MG63 (cell line): Measurements from ENCODE around the gene SMIM28. TPM values are rescaled to one million over a fixed set of nuclear protein-coding genes. Genes with fewer than 3 reads are reported as not detected.

Experiments used
- DNase-seq: peaks from one replicate; pipeline ENCODE4 v3.0.0-alpha.2; 2020
- H3K27me3 ChIP-seq: fragments of 250-450 bp; sonication (Bioruptor Pico); 2 replicates; pipeline ENCODE4 v1.5.1; 2020; ENCODE audit warnings: mild to moderate bottlenecking, moderate library complexity
- H3K36me3 ChIP-seq: fragments of 250-450 bp; sonication (Bioruptor Pico); 2 replicates; pipeline ENCODE4 v1.5.1; 2020; ENCODE audit warnings: mild to moderate bottlenecking, moderate library complexity
- H3K4me3 ChIP-seq: fragments of 250-450 bp; sonication (Bioruptor Pico); 2 replicates; pipeline ENCODE4 v1.5.1; 2020; ENCODE audit warnings: mild to moderate bottlenecking, moderate library complexity
- H3K9me3 ChIP-seq: fragments of 250-450 bp; sonication (Bioruptor Pico); 2 replicates; pipeline ENCODE4 v1.5.1; 2020; ENCODE audit warnings: mild to moderate bottlenecking, moderate library complexity
- total RNA-seq: library from RNA; depleted of rRNA; stranded (reverse); fragments of >200 nt; shearing (Covaris generic); gene quantifications from 2 replicates; pipeline ENCODE4 v1.2.3, GENCODE V29; 2014; ENCODE audit warnings: low replicate concordance

SMIM28 gene
- total RNA-seq, 1 experiment from 2014 or later, result not detected

DNA sequence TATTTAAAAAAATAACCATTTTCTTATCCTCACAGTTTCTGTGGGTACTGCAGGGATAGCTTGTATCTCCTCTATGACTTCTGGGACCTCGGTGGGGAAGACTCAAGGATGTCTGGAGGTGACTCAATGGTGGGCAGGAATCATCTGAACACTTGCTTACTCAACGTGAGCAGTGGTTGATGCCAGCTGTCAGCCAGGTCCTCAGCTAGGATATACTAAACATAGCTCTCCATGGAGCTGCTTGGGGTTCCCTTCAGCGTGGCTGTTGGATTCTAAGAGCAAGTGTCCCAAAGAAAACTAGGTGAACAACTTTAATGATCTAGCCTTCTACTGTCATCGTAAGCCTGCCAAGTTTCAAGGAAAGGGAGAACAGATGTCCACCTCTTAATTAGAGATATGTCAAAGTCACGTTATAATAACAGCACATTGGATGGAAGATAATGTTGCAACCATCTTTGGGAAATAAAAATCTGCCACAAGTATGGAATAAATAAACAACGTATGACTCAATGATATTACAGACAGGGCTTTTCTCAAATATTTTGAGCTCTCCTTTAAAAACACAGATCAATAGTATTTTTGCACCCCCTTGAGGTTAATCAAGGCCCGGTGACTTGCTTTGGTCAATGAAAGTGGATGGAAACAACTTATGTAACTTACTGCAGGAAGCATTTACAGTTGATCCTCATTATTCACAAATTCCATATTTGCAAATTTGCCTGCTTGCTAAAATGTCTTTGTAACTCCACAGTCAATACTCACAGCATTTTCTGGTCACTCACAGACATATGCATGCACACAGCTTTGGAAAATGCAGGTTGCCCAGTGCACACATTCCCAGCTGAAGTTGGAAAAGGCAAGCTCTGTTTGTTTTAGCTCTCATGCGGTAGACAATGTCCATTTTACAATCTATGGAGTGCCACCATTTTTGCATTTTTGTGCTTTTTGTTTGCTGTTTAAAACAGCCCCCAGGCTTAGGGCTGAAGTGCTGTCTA, 19.7 kb downstream of the SMIM28 start:
- H3K27me3 ChIP-seq, result no peaks in the 10 kb centered on the region
- H3K9me3 ChIP-seq, result no peaks in the 10 kb centered on the region
- H3K36me3 ChIP-seq, result no peaks in the 10 kb centered on the region
- H3K4me3 ChIP-seq, result no peak overlapping the region
- DNase-seq, result peak; percentile 62

DNA sequence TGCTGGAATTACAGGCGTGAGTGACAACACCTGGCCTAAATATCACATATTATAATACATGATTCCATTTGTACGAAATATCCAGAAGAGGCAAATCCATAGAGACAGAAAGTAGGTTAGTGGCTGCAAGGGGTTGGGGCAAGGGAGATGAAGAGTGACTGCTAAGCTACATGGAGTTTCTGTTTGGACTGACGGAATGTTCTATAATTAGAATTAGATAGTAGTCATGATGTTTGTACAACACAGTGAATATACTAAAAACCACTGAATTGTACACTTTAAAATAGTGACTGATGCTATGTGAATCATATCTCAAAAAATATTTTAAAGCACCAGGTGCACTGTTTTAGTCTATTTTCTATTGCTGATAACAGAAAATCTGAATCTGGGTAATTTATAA, 22.6 kb downstream of the SMIM28 start:
- no peaks in the 10 kb centered on the region for H3K27me3 ChIP-seq
- H3K4me3 ChIP-seq, result no peak overlapping the region
- no peaks in the 10 kb centered on the region for H3K9me3 ChIP-seq
- no peak for DNase-seq
- peaks cover under 1% of the 10 kb centered on the region; the same call in 1 of the 2 replicates for H3K36me3 ChIP-seq

DNA sequence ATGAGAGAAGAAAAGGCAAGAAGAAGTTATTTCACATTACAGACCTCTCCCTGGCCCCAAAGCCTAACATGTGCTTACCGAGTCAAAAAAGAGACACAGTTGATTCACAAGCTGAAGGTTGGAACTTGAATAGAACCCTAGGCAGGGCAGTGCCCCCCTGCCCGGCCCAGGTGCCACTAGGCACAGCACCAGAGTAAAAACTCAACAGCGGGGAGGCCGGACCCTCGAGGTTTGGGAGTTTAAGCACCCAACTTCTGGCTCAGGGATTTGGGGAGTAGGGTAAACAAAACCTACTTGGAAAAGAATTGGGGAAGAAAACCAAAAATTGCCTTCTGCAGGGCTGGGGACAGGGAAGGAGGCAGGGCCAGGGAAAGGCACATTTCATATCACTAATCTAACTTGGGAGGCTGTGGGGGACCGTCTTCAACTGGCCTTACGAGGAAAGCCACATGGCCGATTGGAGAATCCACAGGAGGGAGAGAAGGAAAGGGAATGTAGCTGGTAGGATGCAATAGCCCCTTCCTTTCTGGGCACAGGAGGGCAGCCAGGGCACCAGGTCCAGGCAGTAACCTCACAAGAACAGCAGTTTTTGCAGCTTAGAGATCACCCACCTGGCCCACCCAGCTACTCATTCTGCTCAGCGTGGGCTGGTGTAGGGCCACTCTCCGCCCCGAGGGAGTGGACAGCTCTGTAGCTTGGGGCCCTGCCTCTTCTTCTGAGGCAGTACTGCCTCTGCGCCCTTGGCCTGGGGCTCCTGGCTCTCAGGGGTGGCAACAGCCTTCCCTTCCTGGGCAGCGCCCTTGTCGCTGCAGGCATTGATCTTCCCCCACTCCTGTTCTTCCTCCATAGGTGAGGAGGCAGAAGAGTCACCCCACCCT, 24.5 kb downstream of the SMIM28 start:
- Histone ChIP-seq H3K9me3 (no peaks in the 10 kb centered on the region), H3K27me3 (no peaks in the 10 kb centered on the region), H3K36me3 (peaks cover 19% of the 10 kb centered on the region), H3K4me3 (no peak overlapping the region)
- no peak for DNase-seq

DNA sequence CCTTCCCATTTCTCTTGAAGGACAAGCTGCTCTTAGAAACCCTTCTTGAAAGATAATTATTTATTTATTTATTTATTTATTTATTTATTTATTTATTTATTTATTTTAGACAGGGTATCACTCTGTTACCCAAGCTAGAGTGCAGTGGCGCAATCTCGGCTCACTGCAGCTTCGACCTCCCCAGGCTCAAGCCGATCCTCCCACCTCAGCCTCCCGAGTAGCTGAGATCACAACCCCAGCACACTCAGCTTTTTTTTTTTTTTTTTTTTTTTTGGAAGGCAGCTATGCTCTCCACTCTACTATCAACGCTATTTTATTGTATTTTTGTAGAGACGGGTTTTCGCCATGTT, 25.1 kb downstream of the SMIM28 start:
- H3K4me3 ChIP-seq, result no peak overlapping the region; the same call in none of the 2 replicates
- DNase-seq, result no peak

DNA sequence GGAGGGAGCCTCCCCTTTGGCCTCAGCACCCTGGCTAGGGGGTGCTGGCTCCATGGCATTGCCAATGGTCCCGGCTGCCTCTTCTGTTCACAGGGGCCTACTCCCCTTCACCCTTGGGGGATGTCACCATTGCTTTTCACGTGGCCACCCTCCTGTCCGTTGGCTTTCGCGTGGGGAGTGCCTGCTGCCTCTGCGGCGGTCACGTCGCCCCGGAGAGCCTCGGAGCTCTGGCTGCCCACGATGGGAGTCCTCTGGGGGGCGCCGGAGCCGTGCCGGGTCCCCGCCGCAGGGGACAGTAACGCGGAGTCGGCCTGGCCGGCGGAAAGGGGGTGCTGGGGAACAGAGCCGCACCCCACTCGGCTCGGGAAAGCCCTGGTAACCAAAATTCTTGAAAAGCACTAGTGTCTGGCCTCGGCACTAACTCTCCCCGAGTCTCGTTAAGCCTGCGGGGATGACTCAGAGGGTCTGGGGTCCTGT, 25.7 kb downstream of the SMIM28 start:
- Histone ChIP-seq H3K4me3 (peak overlapping the region; percentile 70), H3K36me3 (peaks cover 29% of the 10 kb centered on the region), H3K9me3 (no peaks in the 10 kb centered on the region), H3K27me3 (no peaks in the 10 kb centered on the region)
- DNase-seq, result peak; percentile 39

More for the DNA sequence above, 25.1 kb downstream of the SMIM28 start:
- peaks cover 23% of the 10 kb centered on the region for H3K36me3 ChIP-seq
- H3K9me3 ChIP-seq, result no peaks in the 10 kb centered on the region
- H3K27me3 ChIP-seq, result no peaks in the 10 kb centered on the region

DNA sequence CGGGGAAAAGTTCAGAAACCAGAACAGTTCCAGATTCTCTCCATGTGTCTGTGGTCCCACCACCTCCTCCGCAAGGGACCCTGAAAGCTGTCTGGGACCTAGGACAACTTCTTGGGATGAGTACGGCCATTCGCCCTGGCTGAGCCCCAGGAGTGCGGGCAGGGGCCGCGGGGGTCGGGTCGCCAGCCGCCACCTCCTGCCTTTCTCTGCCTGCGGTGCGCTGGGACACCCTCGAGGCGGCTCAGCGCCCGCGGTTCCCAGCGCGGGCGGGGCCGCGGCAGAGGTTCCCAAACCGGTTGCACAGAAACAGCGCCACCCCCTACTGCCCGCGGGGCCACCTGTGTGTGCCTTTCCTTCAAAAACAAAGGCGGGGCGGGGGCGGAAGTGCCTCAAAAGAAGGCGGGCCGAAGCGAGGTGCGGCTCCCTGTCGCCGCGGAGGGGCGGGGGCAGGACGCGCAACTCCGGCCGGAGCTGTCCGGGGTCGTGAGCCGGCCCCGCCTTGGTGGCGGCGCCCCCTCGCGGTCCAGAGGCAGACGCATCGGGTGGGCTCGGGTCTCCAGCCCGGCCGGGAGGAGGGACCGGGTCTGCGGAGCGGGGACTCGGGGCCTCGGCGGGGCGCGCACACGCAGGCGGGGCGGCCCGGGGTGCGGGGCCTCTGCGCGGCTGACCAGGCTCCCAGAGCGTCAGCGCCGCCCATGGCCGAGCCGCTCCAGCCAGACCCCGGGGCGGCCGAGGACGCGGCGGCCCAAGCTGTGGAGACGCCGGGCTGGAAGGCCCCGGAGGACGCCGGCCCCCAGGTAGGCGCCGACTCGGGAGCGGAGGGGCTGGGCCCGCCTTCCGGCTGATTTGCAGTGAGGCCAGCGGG, 26.3 kb downstream of the SMIM28 start, which contains the start of gene HEBP2:
HEBP2 (plus strand) TSS at position 423 of the 865 bp plus-strand sequence; CDS start at position 696, 273 bp downstream.
- H3K4me3 ChIP-seq, result peak within 1 kb of the TSS; percentile 70
- H3K36me3 ChIP-seq, result peaks cover 34% of the 10 kb centered on the region
- H3K27me3 ChIP-seq, result no peaks in the 10 kb centered on the region
- H3K9me3 ChIP-seq, result no peaks in the 10 kb centered on the region
- DNase-seq, result peak; percentile 96

DNA sequence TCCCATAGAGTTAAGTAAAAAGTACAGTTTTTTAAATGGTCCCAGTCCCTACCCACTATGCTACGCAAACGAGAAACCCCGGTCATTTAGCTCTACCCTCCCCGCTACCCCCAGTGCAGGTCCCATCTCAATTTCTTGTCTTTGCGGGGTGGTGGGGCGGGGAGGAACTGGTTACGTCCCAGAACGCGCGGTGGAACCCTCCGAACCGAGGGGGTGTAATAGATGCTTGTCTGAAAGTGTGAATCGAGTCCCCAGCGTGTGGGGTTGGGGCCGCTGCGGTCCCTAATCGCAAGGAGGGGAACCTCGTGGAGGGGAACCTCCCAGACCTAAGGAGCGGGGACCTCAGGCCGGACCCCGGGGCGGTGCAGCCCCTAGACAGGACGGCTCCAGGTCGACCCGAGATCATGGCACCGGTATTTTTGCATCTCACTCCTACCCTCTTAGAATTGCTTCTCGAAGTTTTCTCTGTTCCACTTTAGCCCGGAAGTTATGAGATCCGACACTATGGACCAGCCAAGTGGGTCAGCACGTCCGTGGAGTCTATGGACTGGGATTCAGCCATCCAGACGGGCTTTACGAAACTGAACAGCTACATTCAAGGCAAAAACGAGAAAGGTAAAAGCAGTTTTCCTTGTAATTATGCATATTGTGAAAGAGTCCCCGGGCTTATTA, 27.1 kb downstream of the SMIM28 start:
- Histone ChIP-seq H3K27me3 (no peaks in the 10 kb centered on the region), H3K4me3 (peak overlapping the region; percentile 70), H3K36me3 (peaks cover 41% of the 10 kb centered on the region), H3K9me3 (no peaks in the 10 kb centered on the region)
- DNase-seq, result no peak

DNA sequence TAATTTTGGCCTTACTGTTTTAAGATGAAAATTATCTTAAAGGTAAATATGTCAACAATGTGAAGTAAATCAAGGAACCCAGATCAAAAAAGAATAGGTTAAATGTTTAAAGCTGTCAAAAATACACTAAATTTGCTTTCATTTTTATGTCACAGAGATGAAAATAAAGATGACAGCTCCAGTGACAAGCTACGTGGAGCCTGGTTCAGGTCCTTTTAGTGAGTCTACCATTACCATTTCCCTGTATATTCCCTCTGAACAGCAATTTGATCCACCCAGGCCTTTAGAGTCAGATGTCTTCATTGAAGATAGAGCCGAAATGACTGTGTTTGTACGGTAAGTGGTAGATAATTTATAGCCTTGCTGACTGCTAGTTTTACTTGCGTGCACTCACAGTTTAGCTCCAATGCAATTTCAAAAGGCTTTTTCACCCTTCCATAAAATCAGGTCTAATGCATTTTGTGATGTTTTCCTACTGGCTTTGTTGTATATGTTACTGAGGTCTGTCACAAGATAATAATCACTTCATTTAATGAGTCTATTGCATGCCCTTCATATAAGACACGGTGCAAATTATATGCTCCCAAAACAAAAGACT, 28.2 kb downstream of the SMIM28 start:
- DNase-seq, result no peak
- peaks cover 48% of the 10 kb centered on the region for H3K36me3 ChIP-seq
- H3K27me3 ChIP-seq, result no peaks in the 10 kb centered on the region
- no peak overlapping the region for H3K4me3 ChIP-seq
- H3K9me3 ChIP-seq, result no peaks in the 10 kb centered on the region

DNA sequence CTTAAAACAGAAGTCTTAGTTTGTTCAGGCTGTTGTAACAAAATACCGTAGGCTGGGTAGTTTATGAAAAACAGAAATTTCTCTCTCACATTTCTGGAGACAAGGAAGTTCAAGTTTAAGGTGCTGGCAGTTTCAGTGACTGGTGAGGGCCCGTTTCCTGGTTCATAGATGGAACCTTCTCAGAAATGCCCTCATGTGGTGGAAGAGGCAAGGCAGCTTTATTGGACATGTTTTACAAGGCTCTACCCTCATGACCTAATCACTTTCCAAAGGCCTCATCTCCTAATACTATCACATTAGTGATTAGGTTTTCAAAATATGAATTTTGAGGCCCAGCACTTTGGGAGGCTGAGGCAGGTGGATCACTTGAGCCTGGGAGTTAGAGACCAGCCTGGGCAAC, 28.7 kb downstream of the SMIM28 start:
- H3K9me3 ChIP-seq, result no peaks in the 10 kb centered on the region
- no peaks in the 10 kb centered on the region for H3K27me3 ChIP-seq
- no peak for DNase-seq
- peaks cover 52% of the 10 kb centered on the region for H3K36me3 ChIP-seq
- H3K4me3 ChIP-seq, result no peak overlapping the region

DNA sequence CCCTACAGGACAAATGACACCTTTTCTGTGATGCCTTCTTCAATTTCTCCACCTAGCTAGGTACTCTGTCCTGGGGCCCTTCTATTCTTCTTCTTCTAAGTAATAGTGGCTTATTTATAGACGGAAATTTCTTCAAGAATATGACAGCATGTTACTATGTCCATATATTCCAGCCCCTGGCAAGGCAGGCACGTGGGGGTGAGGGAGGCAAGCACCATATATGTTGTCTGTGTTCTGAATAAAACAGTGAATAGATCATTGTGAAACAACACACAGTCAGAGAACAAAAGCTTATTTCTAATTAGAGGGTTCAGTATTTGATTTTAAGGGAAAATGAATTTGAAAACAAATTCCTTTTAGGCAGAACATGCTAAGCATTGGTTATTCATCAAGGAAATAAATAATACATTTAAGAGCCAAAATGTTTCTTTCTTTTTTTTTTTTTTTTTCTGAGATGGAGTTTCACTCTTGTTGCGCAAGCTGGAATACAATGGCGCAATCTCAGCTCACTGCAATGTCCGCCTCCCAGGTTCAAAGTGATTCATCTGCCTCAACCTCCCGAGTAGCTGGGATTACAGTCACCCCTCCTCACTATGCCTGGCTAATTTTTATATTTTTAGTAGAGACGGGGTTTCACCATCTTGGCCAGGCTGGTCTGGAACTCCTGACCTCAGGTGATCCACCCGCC, 32.5 kb downstream of the SMIM28 start:
- no peak overlapping the region for H3K4me3 ChIP-seq
- DNase-seq, result no peak
- peaks cover 80% of the 10 kb centered on the region for H3K36me3 ChIP-seq

DNA sequence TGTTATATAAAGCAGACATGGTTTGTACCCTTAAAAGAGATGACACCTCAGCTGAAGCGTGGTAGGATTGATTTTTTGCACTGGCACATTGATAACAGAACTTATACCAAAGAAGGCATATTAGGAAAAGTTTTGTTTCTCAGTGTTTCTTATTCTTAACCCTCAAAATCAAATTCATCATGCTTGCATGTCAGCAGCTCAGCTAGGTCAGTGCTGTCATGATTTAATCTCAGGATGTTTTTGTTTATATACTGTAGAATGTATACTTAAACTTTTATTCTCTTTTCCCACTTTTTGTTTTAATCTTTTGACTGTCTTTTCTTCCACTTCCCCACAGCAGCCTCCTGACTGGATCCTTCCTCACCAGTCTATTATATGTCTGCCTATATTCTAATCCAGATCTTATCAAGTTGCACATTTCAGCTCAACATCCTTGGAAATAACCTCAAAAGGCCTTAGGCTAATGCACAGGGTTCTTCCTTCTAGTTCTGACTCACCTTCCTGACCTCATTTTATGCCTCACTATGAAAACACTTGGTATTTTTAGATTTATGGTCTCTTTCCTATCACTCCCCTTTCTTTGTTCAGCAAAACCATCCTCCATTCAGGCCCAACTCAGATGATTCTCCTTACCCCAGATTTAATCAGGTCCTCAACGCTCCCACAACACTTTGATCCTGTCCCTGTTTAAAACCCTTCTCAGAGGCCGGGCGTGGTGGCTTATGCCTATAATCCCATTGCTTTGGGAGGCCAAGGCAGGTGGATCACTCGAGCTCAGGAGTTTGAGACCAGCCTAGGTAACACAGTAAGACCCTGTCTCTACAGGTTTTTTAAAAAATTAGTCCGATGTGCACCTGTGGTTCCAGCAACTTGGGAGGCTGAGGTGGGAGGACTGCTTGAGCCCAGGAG, 33.5 kb downstream of the SMIM28 start:
- no peaks in the 10 kb centered on the region for H3K27me3 ChIP-seq
- H3K9me3 ChIP-seq, result no peaks in the 10 kb centered on the region
- peaks cover 71% of the 10 kb centered on the region for H3K36me3 ChIP-seq
- no peak for DNase-seq
- no peak overlapping the region for H3K4me3 ChIP-seq

More for the DNA sequence above, 32.5 kb downstream of the SMIM28 start:
- Histone ChIP-seq H3K27me3 (no peaks in the 10 kb centered on the region), H3K9me3 (no peaks in the 10 kb centered on the region)

DNA sequence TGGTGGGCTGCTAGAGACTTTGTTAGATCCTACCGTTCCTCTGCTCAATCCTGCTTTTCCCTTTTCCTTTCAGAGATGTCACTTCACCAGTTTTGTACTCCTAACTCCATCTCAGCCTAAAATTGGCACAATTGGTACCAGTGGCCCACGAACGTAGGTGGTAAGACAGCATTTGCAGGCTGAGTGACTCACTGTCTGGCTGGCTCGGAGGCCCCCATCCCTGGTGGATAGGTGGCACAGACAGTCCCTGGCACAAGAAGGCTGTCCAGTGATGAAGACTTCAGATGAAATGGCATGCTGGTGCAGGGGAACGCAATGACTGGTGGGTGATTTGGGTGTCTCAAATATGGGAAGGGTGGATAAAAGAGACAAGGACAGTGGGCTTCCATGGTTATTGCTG, 37.4 kb downstream of the SMIM28 start:
- no peaks in the 10 kb centered on the region for H3K27me3 ChIP-seq
- no peak overlapping the region for H3K4me3 ChIP-seq
- no peak for DNase-seq
- H3K9me3 ChIP-seq, result no peaks in the 10 kb centered on the region
- peaks cover 35% of the 10 kb centered on the region for H3K36me3 ChIP-seq

DNA sequence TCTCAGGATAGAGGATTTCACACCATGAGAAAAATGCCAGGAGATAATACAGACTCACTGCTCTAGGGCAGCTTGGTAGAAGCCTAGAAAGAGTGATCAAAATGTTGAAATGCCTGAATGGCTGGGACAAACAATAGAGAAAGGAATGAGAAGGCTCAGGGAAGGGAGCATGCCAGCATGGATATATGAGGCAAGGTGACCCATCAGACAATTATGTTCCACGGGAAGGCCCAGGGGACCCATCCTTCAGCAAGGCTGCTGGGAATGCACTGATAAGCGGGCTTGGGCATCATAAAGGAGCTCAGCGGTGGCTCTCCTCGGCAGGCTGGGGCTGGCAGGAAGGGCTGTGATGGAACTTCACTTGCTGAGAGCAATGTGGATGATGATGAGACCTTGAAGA, 38.5 kb downstream of the SMIM28 start:
- Histone ChIP-seq H3K36me3 (peaks cover 30% of the 10 kb centered on the region), H3K27me3 (no peaks in the 10 kb centered on the region), H3K4me3 (no peak overlapping the region), H3K9me3 (no peaks in the 10 kb centered on the region)
- DNase-seq, result no peak

DNA sequence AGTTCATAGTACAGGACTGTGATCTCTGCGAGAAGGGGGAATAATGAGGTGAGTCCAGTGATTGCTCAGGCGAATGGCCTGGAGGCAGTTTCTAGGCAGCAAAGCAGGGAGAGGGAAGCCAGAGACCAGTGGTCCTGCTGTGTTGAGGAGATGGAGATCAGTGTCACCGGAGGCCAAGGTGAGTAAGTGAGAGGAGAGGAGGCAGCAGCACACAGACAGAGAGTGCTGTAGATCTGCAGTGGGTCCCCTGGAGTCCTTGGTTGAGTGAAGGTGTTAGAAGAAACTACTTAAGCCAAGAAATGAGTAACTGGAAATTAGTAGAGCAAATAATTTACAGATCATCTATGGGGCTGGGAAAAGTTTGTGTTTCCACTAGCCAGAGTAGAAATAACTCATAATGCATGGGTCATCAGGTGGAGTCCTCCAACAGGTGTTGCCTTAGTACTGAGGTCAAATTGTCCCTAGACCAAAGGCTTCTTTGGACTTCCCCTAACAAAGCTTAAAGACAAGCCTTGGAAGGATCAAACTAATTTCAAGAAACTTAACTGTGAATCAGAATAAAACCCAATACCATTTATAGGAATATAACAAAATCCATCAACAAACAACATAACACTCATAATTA, 39.9 kb downstream of the SMIM28 start:
- H3K9me3 ChIP-seq, result no peaks in the 10 kb centered on the region
- no peak overlapping the region for H3K4me3 ChIP-seq
- H3K27me3 ChIP-seq, result no peaks in the 10 kb centered on the region
- no peak for DNase-seq
- peaks cover 28% of the 10 kb centered on the region for H3K36me3 ChIP-seq
